A172 (cell line): ENCODE data around the gene MYMX. TPM values are rescaled to one million over a fixed set of nuclear protein-coding genes. Genes with fewer than 3 reads are reported as not detected.

ENCODE experiments used
- DNase-seq: peaks from one replicate; pipeline ENCODE4 v3.0.0-alpha.2; 2015; ENCODE audit warnings: low spot score
- total RNA-seq: library from RNA; depleted of rRNA; stranded (reverse); fragments of >200 nt; shearing (Covaris generic); gene quantifications from 2 replicates; pipeline ENCODE4 v1.2.3, GENCODE V29; 2014

MYMX gene
- total RNA-seq, 1 experiment from 2014 or later: not detected

DNA sequence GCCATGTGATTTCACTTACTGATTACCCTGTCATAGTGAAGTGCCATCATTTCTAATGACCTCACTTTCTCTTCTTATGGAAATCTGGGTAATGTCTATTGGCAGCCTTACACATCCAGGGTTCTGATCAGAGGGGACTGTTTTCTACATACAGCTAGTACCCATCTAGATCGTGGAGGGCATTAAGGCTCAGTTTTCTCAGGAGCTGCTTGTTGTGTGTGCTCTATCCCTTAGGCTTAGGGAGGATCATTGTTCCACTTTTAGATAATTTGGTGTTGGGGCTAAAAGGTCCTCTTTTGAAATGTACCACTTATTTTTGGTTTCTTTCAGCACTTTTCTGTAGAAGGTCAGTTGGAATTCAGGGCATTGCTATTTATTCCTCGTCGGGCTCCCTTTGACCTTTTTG is 34.0 kb downstream of the MYMX start:
- no peak for DNase-seq

DNA sequence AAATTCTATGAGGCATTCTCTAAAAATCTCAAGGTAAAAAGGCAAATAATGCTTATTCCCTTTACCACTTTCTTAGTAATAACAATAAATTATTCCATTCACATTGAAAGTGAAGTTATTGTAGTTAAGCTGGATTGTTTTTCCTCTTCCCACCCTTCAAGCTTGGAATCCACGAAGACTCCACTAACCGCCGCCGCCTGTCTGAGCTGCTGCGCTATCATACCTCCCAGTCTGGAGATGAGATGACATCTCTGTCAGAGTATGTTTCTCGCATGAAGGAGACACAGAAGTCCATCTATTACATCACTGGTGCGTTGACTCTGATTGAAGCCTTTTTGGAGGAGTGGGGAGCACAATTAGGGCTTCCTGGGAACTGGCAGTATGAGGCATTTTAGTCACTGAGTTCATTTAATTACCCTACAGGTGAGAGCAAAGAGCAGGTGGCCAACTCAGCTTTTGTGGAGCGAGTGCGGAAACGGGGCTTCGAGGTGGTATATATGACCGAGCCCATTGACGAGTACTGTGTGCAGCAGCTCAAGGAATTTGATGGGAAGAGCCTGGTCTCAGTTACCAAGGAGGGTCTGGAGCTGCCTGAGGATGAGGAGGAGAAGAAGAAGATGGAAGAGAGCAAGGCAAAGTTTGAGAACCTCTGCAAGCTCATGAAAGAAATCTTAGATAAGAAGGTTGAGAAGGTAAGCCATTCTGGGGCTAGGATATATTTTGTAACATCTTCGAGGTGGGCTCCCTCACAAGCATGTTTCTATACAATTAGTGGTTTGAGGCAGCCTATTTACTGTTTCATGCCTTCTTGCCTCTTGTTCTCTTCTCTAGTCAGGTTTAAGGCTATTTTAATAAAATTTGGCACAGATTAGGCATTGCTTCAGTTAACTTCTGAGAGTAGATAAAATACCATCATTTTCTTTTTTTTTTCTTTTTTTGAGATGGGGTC is 35.1 kb downstream of the MYMX start:
- DNase-seq: no peak

DNA sequence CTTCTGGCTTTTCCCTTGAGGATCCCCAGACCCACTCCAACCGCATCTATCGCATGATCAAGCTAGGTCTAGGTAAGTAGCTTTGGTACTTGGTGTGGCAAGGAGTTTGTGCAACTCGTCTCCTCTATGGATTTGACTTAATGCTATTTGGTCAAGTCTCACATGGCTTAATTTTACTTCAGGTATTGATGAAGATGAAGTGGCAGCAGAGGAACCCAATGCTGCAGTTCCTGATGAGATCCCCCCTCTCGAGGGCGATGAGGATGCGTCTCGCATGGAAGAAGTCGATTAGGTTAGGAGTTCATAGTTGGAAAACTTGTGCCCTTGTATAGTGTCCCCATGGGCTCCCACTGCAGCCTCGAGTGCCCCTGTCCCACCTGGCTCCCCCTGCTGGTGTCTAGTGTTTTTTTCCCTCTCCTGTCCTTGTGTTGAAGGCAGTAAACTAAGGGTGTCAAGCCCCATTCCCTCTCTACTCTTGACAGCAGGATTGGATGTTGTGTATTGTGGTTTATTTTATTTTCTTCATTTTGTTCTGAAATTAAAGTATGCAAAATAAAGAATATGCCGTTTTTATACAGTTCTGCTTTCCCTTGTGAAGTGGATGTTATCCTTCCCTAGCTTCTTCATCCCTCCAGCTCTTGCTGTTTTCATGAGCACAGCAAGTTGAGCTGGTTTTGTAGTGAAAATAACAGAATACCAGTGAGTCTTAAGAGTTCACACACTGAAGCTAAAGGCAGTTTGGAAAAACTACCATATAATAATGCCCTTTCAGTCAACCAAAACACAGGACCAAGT is 36.8 kb downstream of the MYMX start:
- DNase-seq: peak; percentile 69

DNA sequence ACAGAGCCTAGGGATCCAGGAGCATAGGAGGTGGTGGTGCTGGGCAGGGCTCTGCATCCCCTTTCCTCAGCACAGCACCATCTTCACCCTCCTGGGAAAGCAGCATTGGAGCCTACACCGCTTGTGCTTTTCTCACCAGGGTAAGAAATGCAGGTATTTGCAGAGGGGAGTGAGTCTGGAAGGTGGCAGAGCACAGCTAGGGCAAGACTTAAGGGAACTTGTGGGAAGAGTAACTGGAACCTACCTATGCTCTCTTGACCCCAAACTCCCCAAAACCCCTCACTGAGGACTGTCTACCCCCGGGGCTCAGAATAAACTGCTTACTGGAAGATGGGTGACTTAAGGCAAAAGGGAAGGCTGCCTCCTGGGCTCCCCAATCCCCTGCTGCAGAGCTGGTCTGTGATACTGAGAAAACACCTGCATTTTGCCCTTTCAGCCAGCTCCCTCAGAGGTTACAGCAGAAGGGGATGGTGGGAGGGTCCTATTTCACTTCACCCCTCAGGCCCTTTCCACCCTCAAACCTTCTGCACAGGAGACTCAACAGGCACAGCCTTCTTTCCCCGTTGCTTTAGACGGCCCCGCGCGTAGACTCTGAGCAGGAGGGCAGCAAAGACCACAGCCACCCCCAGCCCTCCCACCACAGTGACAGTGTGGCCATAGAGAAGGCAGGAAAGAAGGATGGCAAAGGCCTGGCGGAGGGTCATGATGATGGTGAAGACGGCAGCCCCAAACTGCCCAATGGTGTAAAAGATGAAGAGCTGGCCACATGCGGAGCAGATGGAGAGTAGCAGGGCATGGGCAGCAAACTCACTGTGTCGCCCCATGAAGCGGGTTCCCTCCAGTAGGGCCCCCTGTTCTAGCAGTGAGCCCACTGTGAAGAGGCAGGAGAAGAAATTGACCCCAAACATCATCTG is 37.7 kb downstream of the MYMX start:
- DNase-seq: no peak

DNA sequence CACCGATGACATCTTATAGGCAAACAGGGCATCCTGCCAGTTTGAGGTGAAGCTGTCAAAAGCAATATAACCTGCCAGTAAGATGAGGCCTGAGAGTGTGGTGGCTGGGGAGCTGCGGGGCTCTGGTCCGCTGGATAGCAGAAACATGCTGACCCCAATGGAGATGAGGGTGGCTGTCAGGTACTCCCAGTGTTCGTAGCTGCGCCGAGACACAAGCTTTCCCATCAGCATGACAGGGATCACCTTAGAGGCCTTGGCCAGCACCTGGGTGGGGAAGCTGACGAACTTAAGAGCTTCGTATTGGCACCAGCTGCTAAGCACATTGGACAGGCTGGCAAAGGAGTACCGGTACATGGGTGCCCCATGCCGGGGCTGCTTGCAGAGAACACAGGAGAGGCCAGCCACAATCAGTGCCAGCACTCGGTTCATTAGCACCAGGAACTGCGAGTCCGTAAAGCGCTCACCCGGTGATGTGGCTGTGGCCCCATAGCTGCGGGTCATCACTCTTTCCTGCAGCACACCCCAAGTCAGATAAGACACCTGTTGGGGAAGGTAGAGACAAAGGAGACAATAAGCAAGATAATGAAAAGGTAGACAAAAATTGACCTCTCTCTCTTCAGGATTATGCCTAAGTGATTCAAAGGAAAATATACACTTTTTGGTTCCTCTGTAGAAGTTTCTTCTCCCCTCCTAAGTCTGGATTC is 38.5 kb downstream of the MYMX start:
- no peak for DNase-seq

DNA sequence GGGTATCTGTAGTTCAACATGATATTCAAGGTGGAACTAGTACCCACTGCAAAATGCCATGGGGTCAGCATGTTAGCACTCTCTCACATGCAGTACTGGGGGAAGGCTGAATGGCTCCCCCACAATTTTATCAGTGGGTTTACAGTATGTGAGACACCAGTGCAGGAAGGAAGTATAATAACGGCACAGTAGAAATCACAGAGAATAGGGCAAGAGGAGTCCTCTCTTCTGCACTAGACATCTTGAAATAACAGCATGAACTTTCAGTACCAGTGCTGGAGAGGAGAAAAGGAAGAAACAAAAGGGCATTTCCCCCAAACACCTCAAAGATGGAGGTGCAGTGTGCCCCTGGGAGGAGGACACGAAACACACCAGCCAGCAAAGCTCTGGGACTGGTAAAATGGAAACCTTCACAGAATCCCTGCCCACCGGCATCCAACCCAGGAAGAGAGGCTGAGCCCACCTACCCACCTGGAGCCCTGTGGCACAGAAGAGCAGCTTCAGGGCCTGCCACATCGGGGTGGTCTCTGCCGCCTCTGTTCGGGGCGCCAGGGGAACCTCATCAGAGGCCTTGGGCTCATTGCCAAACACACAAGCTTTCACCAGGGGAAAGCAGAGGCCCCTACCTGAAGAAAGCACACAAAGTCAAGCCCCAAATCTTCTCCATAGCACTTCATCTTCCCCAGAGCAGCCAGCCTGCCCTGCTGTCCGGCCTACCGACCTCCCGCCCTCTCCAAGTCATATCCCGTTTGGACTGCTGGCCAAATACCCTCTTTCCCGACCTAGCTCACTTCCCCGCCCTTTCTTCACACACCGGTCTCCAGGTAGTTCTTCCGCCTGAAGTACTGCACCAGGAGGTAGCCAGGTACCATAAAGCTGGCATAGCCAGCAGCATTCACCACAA is 39.4 kb downstream of the MYMX start:
- DNase-seq: no peak

DNA sequence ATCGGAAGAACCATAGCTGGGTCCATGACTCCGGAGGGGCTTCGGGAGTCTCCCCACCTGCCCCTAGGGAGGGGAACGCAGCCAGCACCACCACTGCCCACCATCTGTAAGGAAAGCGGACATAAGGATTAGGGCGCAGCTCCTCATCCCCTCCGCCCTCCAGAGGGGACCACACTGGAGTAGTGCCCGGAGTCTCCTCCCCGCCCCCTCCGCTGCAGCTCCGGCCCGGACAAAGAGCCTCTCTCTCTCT is 40.0 kb downstream of the MYMX start:
- no peak for DNase-seq

DNA sequence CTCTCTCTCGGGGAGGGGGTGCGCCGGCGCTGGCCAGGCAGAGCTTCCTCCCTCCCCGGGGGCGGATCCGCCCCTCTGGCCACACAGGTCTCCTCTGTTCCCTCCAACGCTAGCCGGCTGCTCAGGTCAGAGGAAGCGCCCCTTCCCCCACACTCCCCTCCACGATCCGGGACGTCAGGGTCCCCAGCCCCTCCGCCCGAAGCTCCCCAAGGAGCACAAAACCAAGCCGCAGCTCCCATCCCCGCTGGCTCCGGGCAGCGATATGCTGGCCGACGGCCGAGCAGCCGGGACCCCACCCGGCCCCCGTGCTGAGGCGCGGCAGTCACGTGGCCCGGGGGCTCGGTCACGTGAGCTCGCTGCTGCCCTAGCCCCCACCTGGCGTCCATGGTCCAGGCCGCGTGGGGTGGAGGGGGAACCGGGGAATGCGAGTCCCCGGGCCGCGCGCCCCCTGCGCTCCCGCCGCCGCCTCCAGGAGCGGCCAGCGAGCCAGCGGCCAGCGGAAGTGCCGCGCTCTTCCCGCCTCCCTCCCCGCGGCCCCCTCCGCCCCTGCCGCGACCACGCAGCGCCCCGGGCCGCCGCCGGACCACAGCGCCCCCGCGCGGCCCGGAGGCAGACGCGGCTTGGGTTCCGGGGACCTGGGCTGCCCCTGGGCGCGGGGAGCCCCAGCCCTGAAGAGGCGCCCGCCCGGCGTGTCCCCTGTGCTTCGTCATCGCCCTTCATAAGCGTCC is 40.5 kb downstream of the MYMX start, which contains the start of gene SLC35B2:
TSS of gene SLC35B2 (minus strand) at position 504 of the 728 bp plus-strand sequence. CDS start at position 386, 118 bp downstream.
- peak; percentile 83 for DNase-seq

DNA sequence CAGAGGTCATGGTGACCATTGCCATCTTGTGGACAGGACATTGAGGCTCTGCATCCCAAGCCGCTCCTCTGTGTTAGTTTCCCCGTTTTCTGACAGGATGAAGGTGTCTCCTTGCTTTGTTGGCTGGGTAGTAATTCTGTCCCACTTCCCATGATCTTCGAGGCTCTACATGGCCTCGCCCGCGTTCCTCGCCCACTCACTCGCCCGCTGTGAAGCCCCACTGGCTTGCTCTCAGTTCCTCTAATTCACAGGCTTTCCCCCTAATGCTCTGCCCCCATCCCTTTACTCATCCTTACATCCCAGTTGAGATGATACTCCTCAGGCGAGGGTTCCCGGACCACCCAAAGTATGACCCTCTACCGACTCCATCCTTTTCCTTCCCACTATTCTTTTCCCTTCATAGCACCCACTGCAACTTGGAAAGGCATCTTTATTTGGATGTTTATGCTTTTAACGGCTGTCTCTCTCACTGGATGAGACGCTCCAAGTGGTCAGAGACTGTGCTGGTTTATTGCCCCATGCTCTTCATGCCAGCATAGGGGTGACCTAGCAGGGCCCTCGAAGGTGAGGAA is 41.1 kb downstream of the MYMX start:
- no peak for DNase-seq

DNA sequence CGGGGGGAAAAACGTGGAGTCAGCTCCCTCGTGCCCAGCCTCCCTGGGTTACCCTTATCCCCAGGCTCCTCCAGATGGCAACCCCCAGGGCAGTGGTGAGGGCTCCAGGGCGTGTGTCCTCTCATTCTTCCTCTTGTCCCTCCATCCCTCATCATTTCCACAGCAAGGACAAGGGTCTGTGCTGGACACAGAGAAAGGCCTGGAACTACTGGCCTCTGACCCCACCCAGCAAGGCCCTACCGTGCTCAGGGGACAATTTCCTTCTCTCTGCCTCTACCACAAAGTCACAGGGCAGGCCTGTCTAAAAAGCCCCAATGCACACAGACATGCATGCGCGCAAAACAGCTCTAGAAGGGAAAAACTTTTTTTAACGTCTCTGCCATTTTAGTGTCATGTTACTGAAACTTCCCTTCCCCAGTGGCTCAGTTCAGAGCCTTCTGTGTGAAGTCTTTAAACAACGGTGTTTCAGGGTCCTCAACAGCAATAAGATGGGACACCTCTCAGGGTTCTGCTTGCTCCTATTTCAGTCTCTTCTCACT is 41.7 kb downstream of the MYMX start:
- DNase-seq: no peak

DNA sequence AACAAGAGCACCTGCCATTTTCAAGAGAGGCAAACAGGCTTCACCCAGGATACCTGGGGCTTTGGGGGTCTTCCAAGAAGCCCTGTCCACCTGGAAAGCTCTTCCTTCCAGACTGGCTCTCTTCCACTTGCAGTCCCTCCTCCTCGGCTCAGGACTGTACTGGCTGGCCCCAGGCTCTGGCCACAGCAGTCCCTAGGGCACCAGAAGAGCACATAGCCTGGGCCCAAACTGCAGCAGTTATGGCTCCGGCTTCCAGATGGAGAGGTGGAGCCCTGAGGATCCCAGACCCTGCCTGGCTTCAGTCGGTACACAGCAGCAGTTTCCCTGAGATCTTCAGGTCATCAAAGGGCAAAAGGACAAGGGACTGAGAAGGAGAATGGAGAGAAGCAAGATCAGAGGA is 42.2 kb downstream of the MYMX start:
- DNase-seq: no peak

DNA sequence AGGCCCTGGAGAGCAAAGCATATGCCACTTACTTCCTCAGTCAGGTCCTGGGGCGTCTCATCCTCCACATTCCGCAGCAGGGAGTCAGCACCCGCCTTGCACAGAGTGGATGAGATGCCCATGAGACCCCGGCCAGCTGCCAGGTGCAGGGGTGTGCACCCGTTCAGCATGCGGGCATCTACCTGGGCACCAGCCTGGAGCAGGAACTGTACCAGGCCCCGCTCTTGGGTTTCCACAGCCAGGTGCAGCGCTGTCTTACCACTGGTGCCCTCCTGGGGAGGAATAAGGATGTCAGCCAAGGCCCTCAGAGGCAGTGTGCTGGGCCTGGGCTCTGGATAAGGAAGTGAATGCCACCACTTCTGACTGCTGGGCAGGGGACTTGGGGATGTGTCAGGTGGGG is 43.3 kb downstream of the MYMX start:
- DNase-seq: no peak

DNA sequence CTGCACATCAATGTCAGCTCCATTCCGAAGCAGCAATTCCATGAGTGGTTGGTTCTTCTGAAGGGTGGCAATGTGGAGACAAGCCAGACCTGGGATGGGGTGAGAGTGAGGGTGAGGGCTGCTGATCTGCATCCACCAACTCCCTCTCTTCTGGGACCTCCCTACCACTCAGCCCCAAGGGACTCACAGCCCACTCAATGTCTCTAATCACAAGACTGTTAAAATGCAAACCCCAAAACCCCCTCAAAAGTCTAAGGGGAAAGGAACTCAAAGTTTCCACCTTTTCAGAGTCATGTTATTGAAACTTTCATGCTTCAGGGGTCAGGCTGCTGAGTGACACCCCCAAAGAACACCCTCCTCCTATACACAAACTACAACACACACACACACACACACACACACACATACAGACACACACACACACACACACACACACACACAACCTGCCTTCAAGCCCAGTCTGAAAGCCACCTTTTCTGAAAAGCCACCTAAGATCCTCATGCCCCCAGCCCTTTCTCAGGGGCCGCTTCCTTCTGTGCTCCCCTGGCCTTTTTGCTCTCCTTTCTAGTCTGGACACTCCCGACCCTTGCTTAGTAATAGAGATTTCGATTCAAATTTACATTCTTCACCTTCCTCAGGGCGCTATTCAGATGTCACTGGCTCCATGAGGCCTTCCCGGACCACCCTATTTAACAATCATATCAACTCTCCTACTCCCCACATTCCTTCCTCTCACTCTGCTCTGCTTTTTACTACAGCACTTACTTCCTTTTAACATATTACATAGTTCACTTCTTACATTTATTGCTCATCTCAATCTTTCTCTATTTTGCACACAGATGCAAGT is 43.9 kb downstream of the MYMX start:
- DNase-seq: no peak

DNA sequence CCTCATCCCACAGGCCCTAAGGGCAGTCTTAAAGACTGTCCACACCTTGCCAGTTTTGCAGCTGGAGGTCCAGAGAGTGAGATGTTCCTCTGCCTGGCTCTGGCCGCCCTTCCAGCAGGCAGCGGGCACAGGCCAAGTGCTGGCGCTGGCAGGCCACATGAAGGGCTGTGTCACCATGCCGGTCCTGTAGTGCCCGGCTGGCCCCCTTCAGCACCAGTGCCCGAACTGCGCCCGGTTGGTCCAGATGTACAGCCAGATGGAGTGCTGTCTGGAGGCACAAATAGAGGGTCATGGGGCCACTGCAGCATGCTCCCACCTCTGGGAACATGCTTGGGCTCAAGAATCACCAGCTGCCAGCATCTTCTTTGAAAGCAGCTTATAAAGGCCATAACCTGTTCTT is 44.9 kb downstream of the MYMX start:
- DNase-seq: no peak

DNA sequence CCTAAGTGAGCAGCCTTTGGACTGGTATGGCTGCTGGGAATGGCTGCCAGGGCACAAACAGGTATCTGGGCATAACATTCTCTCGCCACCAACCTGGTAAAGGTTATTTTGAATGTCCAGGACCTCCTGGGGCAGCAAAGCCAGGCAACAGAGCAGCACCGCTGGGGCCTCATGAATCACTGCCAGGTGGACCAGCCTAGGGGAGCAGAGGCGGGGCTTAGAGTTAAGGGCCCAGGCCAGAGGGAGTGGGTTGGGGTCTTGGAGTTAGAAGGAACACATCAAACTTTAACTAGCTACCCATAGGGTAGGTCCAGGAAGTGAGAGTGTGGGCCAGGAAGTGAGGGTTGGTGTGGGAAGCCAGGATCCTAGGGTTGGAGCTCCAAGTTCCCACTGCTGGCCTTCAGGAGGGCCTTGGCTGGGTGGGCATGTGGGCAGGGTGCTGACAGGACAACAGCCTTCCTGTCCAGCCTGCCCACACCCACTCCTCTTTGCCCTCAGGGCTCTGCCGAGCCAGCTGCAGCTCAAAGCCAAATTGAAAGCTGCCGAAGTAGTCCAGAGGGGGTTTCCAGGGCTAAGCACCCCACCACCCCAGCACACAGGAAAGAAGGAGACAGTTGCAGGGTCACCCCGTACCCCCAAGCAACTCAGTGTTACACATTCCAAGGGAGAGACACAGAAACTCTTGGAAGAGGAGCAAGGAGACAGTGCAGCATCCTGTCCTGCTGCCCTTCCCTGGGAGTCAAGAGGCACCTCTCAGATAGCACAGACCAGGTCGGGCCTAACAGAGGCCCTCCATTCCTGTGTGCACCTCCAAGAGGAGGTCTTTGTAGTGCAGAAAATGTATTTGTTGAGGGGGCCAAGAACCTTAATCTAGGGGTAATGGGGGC is 46.0 kb downstream of the MYMX start:
- DNase-seq: peak; percentile 41

DNA sequence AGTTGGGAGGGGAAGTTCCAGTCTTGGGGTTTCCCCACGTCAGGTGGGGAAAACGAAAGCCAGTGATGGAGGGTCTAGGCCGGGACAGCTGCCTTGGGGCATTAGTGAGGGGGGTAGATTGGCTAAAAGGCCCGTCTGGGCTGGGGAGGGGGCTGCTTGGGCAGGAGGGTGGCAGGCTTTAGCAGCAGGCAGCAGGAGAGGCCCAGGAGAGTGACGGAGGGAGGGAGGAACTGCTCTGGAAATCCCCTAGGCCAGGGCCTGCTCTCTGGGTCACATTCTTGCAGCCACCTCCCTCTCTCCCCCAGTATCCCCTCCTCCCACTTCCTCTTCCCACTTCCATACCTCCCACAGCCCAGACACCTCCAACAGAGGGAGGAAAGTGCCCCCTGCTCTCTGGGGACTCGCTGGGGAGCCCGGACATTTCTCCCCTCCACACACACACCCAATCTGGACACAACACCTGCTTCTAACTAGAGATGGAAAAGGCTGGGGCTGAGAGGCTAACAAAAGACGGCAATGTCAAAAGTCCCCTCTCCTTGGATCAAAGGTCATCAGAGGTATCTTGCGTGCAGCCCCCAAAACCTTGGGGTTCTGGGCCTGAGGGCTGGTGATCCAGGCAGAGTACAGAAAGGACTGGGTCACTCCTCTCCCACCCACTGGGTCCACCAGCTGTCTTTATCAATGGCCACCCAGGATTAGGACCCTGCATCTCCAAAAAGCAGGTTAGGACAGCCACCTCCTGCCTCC is 46.8 kb downstream of the MYMX start:
- DNase-seq: peak; percentile 84
